Posterior vena cava (tissue), 2 donors: ENCODE results near the gene CDCA4. TPM values are rescaled to one million over a fixed set of nuclear protein-coding genes. Genes with fewer than 3 reads are reported as not detected.
"Not testable (repeated sequence)": the region's sequence is repeated elsewhere in the genome, so short reads cannot be mapped to it uniquely, and the experiment has no call there.

ENCODE experiments used
- DNase-seq: peaks from one replicate; pipeline ENCODE4 v3.0.0-alpha.2; 2020; ENCODE audit warnings: low spot score
- intact Hi-C, 2 donors: fragments of 100-400 bp; cut with DNase I; formaldehyde crosslinking; loops; one replicate each; pipeline versions ENCODE4 v1.14.1 to v1.14.2; 2022 to 2023
- long read RNA-seq, 2 donors: library from polyadenylated mRNA; unstranded; transcript quantifications; one replicate each; pipeline ENCODE4 v2.0.0, GENCODE V29; 2020 to 2021
- total RNA-seq, 2 donors: library from RNA; stranded (reverse); fragmentation: NEBNext Ultra II Directional; extraction: Animal tissue kit (Norgen Biotek cat#: 25700); gene quantifications; one replicate each; pipeline ENCODE4 v1.2.1, GENCODE V29; 2021
- donor health status: DM: yes; HTN: yes; CAD: no.
- donor health status: DM: yes; HTN: yes; CAD: no.

Gene CDCA4
- 1 to 10 TPM; 4.3 to 4.8 TPM for total RNA-seq
- long read RNA-seq, donor 1, partial matches to known transcripts: 0 of 3 reads
- long read RNA-seq, donor 1, other reads (novel, unspliced or antisense): 0 of 3 reads
- long read RNA-seq, donor 2, transcript CDCA4-201 (2 exons, 2,513 nt): major isoform, 31 of 37 reads
- long read RNA-seq, donor 2, partial matches to known transcripts: 0 of 37 reads
- long read RNA-seq, donor 2, other reads (novel, unspliced or antisense): 6 of 37 reads

GRCh38 chr14:105020815-105021655, at the start of gene CDCA4:
TSS of gene CDCA4 (minus strand) at chr14:105021083. CDS start at chr14:105011929, 9,154 bp downstream.
- DNase-seq: peak; percentile 99
- intact Hi-C loops: loop anchor here in 1 of 2 donors (5.0 kb wide), 1 partner anchor 44 kb away; the partner anchor contains the start of gene AHNAK2

- DNase-seq: peak; percentile 84
- intact Hi-C loops: no loop called here
Measured at GRCh38 chr14:105069871-105070759, 49.2 kb upstream of the CDCA4 start.

- no peak for DNase-seq
- intact Hi-C loops: no loop called here
Measured at GRCh38 chr14:105069522-105069870, 48.6 kb upstream of the CDCA4 start.

GRCh38 chr14:105068818-105069217, 47.9 kb upstream of the CDCA4 start:
- DNase-seq: no peak
- intact Hi-C loops: no loop called here

- intact Hi-C loops: no loop called here
- peak; percentile 76 for DNase-seq
Measured at GRCh38 chr14:105067969-105068301, 47.1 kb upstream of the CDCA4 start.

- DNase-seq: no peak
- intact Hi-C loops: no loop called here
Measured at GRCh38 chr14:105067140-105067968, 46.5 kb upstream of the CDCA4 start.

- DNase-seq: peak; percentile 69
- intact Hi-C loops: no loop called here
Measured at GRCh38 chr14:105066240-105067071, 45.6 kb upstream of the CDCA4 start.

GRCh38 chr14:105065280-105066228, 44.7 kb upstream of the CDCA4 start, which contains the start of gene GPR132:
TSS of gene GPR132 (minus strand) at chr14:105065430. CDS start at chr14:105055420, 10,010 bp downstream.
- peak; percentile 88 for DNase-seq
- intact Hi-C loops: no loop called here

GRCh38 chr14:105064721-105065143, 43.8 kb upstream of the CDCA4 start:
- DNase-seq: peak; percentile 82
- intact Hi-C loops: no loop called here

- DNase-seq: no peak
- intact Hi-C loops: no loop called here
Measured at GRCh38 chr14:105064001-105064400, 43.1 kb upstream of the CDCA4 start.

GRCh38 chr14:105063506-105063905, 42.6 kb upstream of the CDCA4 start:
- DNase-seq, intact Hi-C loops: not testable (repeated sequence)

- intact Hi-C loops: no loop called here
- DNase-seq: no peak
Measured at GRCh38 chr14:105063056-105063455, 42.2 kb upstream of the CDCA4 start.

GRCh38 chr14:105062048-105062433, 41.2 kb upstream of the CDCA4 start:
- DNase-seq: no peak
- intact Hi-C loops: no loop called here

- DNase-seq: peak; percentile 89
- intact Hi-C loops: no loop called here
Measured at GRCh38 chr14:105061428-105062047, 40.7 kb upstream of the CDCA4 start.

GRCh38 chr14:105060751-105061427, 40.0 kb upstream of the CDCA4 start:
- intact Hi-C loops: no loop called here
- peak; percentile 88 for DNase-seq
